ENCODE data around the gene NYAP2.

Gene NYAP2

GRCh38 chr2:225462945-225463344 is 63.4 kb downstream of the NYAP2 start:
- no peak overlapping the region for H3K4me3 ChIP-seq (ENCODE audit: low read depth, low read length)
- DNase-seq (ENCODE audit: low read depth): no peak
- TF ChIP-seq, protein P1, sequence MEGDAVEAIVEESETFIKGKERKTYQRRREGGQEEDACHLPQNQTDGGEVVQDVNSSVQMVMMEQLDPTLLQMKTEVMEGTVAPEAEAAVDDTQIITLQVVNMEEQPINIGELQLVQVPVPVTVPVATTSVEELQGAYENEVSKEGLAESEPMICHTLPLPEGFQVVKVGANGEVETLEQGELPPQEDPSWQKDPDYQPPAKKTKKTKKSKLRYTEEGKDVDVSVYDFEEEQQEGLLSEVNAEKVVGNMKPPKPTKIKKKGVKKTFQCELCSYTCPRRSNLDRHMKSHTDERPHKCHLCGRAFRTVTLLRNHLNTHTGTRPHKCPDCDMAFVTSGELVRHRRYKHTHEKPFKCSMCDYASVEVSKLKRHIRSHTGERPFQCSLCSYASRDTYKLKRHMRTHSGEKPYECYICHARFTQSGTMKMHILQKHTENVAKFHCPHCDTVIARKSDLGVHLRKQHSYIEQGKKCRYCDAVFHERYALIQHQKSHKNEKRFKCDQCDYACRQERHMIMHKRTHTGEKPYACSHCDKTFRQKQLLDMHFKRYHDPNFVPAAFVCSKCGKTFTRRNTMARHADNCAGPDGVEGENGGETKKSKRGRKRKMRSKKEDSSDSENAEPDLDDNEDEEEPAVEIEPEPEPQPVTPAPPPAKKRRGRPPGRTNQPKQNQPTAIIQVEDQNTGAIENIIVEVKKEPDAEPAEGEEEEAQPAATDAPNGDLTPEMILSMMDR (IDR thresholded peaks at IDR 0.05; ENCODE audit: control insufficient read depth, extremely low read depth, insufficient read depth): no peak

DNA sequence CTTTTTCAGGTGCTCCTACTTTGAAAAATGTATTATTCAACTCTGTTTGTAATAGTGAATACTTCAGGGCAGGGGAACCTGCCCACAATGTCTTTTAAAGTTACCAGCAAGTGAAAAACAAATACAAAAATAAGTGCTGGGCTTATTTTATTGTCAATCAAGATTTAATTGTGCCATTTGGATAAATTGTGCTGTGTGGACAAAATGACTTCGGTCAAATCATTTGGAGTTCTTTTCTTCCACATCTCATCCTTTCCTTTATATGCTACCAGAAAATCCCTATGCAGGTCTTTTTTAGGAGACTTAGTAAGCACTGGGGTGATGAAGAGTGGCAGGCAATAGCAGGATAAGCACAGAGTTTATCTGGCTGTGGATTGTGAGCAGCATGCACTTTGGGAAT is 63.9 kb downstream of the NYAP2 start:
- TF ChIP-seq, protein P1 (IDR thresholded peaks at IDR 0.05; ENCODE audit: control insufficient read depth, extremely low read depth, insufficient read depth): no peak
- no peak overlapping the region for H3K4me3 ChIP-seq (ENCODE audit: low read depth, low read length)
- DNase-seq (ENCODE audit: low read depth): no peak

GRCh38 chr2:225464346-225465025 is 65.0 kb downstream of the NYAP2 start:
- no peak overlapping the region for H3K4me3 ChIP-seq (ENCODE audit: low read depth, low read length)
- DNase-seq (ENCODE audit: low read depth): no peak
- TF ChIP-seq, protein P1 (IDR thresholded peaks at IDR 0.05; ENCODE audit: control insufficient read depth, extremely low read depth, insufficient read depth): no peak

DNA sequence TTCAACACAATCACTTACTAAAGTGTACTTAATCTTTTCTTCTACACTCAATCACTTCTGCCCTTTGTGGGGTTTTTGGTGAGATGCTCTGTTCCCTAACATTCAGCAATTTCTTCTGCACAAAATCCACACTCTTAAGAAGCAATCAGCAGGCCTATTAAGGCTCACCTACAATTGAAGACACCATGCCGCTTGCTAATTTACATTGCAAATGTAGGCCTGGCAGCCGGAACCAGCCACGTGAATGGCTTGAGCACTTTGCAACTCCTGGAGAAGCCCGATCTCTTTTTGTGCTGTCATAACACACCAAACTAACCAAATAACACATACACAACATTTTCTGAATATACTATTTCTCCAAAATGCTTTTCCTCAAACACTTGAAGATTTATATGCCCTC is 66.3 kb downstream of the NYAP2 start:
- H3K4me3 ChIP-seq (ENCODE audit: low read depth, low read length): no peak overlapping the region
- TF ChIP-seq, protein P1 (IDR thresholded peaks at IDR 0.05; ENCODE audit: control insufficient read depth, extremely low read depth, insufficient read depth): no peak
- DNase-seq (ENCODE audit: low read depth): no peak

DNA sequence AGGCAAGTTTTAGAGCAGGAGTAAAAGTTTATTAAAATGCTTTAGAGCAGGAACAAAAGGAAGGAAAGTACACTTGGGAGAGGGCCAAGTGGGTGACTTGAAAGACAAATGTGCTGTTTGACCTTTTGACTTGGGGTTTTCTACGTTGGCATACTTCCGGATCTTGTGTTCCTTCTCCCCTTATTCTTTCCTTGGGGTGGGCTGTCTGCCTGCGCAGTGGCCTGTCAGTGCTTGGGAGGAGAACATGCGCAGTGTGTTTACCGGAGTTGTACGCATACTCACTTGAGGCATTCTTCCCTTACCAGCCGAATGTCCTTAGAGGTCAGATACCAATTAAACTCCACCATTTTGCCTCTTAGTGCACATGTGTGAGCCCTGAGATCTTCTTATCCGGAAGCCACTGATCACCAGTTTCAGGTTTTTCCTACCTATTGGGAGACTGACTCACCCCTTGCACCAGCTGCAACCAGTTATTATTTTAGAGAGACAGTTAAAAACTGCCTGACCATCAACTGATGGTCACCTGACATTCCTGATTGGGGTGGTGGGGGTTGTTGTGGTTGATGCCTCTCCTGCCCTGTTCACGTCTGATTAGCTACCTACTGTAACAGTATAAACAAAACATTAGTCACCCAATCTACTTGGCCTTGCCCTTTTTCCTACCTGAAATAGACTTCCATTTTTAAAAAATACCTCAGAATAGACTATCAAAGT is 67.5 kb downstream of the NYAP2 start:
- TF ChIP-seq, protein P1 (IDR thresholded peaks at IDR 0.05; ENCODE audit: control insufficient read depth, extremely low read depth, insufficient read depth): no peak
- H3K4me3 ChIP-seq (ENCODE audit: low read depth, low read length): no peak overlapping the region
- DNase-seq (ENCODE audit: low read depth): no peak

DNA sequence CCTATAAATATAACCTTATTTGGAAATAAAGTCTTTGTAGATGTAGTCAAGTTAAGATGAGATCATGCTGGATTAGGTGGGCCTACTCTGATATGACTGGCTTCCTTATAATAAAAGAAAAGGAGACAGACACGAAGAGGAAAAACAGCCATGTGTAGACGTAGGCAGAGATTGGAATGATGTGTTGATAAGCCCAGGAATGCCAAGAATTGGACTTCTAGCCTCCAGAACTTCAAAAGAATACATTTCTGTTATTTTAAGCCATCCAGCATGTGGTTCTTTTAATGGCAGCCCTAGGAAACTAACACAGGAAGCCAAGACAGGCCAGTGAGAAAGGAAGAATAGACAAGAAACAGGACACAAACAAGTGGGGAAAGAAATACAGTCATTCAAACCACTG is 68.6 kb downstream of the NYAP2 start:
- no peak for DNase-seq (ENCODE audit: low read depth)
- TF ChIP-seq, protein P1 (IDR thresholded peaks at IDR 0.05; ENCODE audit: control insufficient read depth, extremely low read depth, insufficient read depth): no peak
- no peak overlapping the region for H3K4me3 ChIP-seq (ENCODE audit: low read depth, low read length)
